Liver (tissue), 3 donors: ENCODE results near the gene SNX32.

ENCODE experiments used
- CTCF ChIP-seq: fragments of 150-350 bp; IDR thresholded peaks from 2 replicates; pipeline ENCODE4 v1.5.1; 2017; ENCODE audit warnings: improper control_type of control experiment, low read depth, low read length; ENCODE audit not compliant: missing input control
- FOXA2 ChIP-seq: IDR thresholded peaks from 2 replicates; pipeline ENCODE4 v1.6.1; 2016; ENCODE audit warnings: antibody characterized with exemption
- GABPA ChIP-seq, 2 donors: IDR thresholded peaks in 1 of 2; conservative IDR thresholded peaks in 1 of 2; 2 replicates each; pipeline ENCODE4 v1.6.1; 2016; ENCODE audit warnings: antibody characterized with exemption in 2 of 2, mild to moderate bottlenecking in 1 of 2, moderate library complexity in 1 of 2
- HNF4A ChIP-seq, 2 donors: conservative IDR thresholded peaks; 2 replicates each; pipeline ENCODE4 v1.6.1; 2016; ENCODE audit warnings: antibody characterized with exemption in 2 of 2, mild to moderate bottlenecking in 2 of 2
- JUND ChIP-seq, 2 donors: IDR thresholded peaks; 2 replicates each; pipeline ENCODE4 v1.6.1; 2016; ENCODE audit warnings: antibody characterized with exemption in 2 of 2
- MAX ChIP-seq: IDR thresholded peaks from 2 replicates; pipeline ENCODE4 v1.6.1; 2016; ENCODE audit warnings: antibody characterized with exemption
- REST ChIP-seq: IDR thresholded peaks from 2 replicates; pipeline ENCODE4 v1.6.1; 2016; ENCODE audit warnings: antibody characterized with exemption, mild to moderate bottlenecking
- YY1 ChIP-seq: IDR thresholded peaks from 2 replicates; pipeline ENCODE4 v1.6.1; 2016; ENCODE audit warnings: antibody characterized with exemption, mild to moderate bottlenecking
- ZBTB33 ChIP-seq: IDR thresholded peaks from 2 replicates; pipeline ENCODE4 v1.6.1; 2016; ENCODE audit warnings: antibody characterized with exemption
- donor health status: healthy.
- donor health status: healthy.

GRCh38 chr11:65849771-65850216 lies 16.0 kb downstream of the SNX32 start:
- TF ChIP-seq CTCF (no peak), GABPA (IDR thresholded peaks at IDR 0.05 in 1 of 2, conservative IDR thresholded peaks at IDR 0.05 in 1 of 2) (no peak), HNF4A (conservative IDR thresholded peaks at IDR 0.05) (no peak), MAX (no peak), FOXA2 (no peak), REST (no peak), ZBTB33 (no peak), JUND (IDR thresholded peaks at IDR 0.05) (no peak), YY1 (no peak)
